Measurements from ENCODE around the gene RCCD1. TPM values are rescaled to one million over a fixed set of nuclear protein-coding genes. Genes with fewer than 3 reads are reported as not detected.

Gene RCCD1
- total RNA-seq, 1 experiment from 2014 or later, result 22.8 TPM

GRCh38 chr15:91007266-91007665 lies 52.6 kb downstream of the RCCD1 start:
- H2BK15ac ChIP-seq (ENCODE audit: low read depth, low read length), result no peak overlapping the region
- H3K56ac ChIP-seq (ENCODE audit: insufficient read length, low read depth, low read length), result no peak overlapping the region
- H3K79me2 ChIP-seq (ENCODE audit: insufficient read depth, low read length), result no peaks in the 10 kb centered on the region
- H3K18ac ChIP-seq (ENCODE audit: insufficient read length, low read depth, low read length), result no peak overlapping the region
- no peak for DNase-seq
- H3K27ac ChIP-seq (ENCODE audit: insufficient read length, low read depth, low read length), result no peak overlapping the region
- no peak overlapping the region for H3K23ac ChIP-seq (ENCODE audit: insufficient read length, low read depth, low read length)
- no peaks in the 10 kb centered on the region for H3K27me3 ChIP-seq (ENCODE audit: insufficient read depth, low read length)
- peaks cover 2% of the 10 kb centered on the region for H4K20me1 ChIP-seq (ENCODE audit: control insufficient read depth, insufficient read depth, insufficient read length)
- H2AFZ ChIP-seq (ENCODE audit: low read length), result no peak overlapping the region
- no peak overlapping the region for H3K14ac ChIP-seq (ENCODE audit: insufficient read depth, low read length)
- H3K79me1 ChIP-seq (ENCODE audit: insufficient read depth, low read depth, low read length, poor library complexity, severe bottlenecking), result no peaks in the 10 kb centered on the region
- H3K4me1 ChIP-seq (ENCODE audit: insufficient read depth, low read length), result no peaks in the 10 kb centered on the region
- H4K8ac ChIP-seq (replicated peaks; ENCODE audit: insufficient read length, low read depth, low read length), result no peak overlapping the region
- H2BK20ac ChIP-seq (ENCODE audit: low read depth, low read length, poor library complexity, severe bottlenecking), result no peak overlapping the region
- no peak overlapping the region for H4K91ac ChIP-seq (ENCODE audit: insufficient read length, low read depth, low read length)
- no peak overlapping the region for H4K5ac ChIP-seq (ENCODE audit: insufficient read length, low read depth, low read length)
- H3K9ac ChIP-seq (ENCODE audit: extremely low read depth, insufficient read length, low read length), result no peak overlapping the region
- no peak overlapping the region for H3K27ac Mint-ChIP-seq
- no peaks in the 10 kb centered on the region for H3K4me1 Mint-ChIP-seq
- H3K36me3 Mint-ChIP-seq (ENCODE audit: insufficient read depth in 1 of 3, low read depth in 3 of 3), result peaks cover 12 to 64% (median 36%) of the 10 kb centered on the region in 3 experiments; a peak in 6 of 7 replicates
- H2BK120ac ChIP-seq (ENCODE audit: low read depth, low read length, poor library complexity, severe bottlenecking), result no peak overlapping the region
- H3K27me3 Mint-ChIP-seq (ENCODE audit: low read depth), result no peaks in the 10 kb centered on the region
- no peak overlapping the region for H2AK5ac ChIP-seq (ENCODE audit: insufficient read length, low read length)
- no peak overlapping the region for H3K4me2 ChIP-seq (ENCODE audit: insufficient read depth, insufficient read length, low read length)
- H3K23me2 ChIP-seq (ENCODE audit: insufficient read length, low read depth, low read length, poor library complexity, severe bottlenecking), result no peaks in the 10 kb centered on the region
- TF ChIP-seq CTCF (conservative IDR thresholded peaks at IDR 0.05), result no peak
- no peak overlapping the region for H3K4me3 Mint-ChIP-seq
- no peak overlapping the region for H2BK12ac ChIP-seq (ENCODE audit: insufficient read length, low read depth, low read length)
- WGBS (ENCODE audit: extremely low coverage, insufficient read length, low lambda C conversion rate), result no CpG with 5 or more reads among the region's 3 CpGs
- H3K9me3 Mint-ChIP-seq, result no peaks in the 10 kb centered on the region
- no peak overlapping the region for H3K4ac ChIP-seq (ENCODE audit: low read depth, low read length)
- no peak overlapping the region for H2BK5ac ChIP-seq (ENCODE audit: insufficient read length, low read length)
- no peaks in the 10 kb centered on the region for H3K9me3 ChIP-seq (ENCODE audit: control insufficient read depth, low read depth, low read length)
- H3T11ph ChIP-seq (ENCODE audit: low read length), result no peak overlapping the region

Other genes starting within 250 kb of the RCCD1 start
- 41.3 and 43.4 TPM in 2 replicates for gene BLM, start 237.5 kb upstream of the RCCD1 start, total RNA-seq (2021)
- gene FURIN, start 86.3 kb upstream of the RCCD1 start, total RNA-seq (2021), result 35.1 and 35.7 TPM in 2 replicates
- gene FES, start 70.4 kb upstream of the RCCD1 start, total RNA-seq (2021), result 6.5 and 6.7 TPM in 2 replicates
- 25.3 and 27.4 TPM in 2 replicates for gene MAN2A2, start 51.6 kb upstream of the RCCD1 start, total RNA-seq (2021)
- gene HDDC3, start 22.3 kb upstream of the RCCD1 start, total RNA-seq (2021), result 13.2 and 13.3 TPM in 2 replicates
- gene UNC45A, start 19.6 kb upstream of the RCCD1 start, total RNA-seq (2021), result 84.3 and 84.6 TPM in 2 replicates
- 70.5 and 75.7 TPM in 2 replicates for gene PRC1, start 39.7 kb downstream of the RCCD1 start, total RNA-seq (2021)
- 16.3 and 21.1 TPM in 2 replicates for gene VPS33B, start 67.7 kb downstream of the RCCD1 start, total RNA-seq (2021)
- gene SV2B, start 145.4 kb downstream of the RCCD1 start, total RNA-seq (2021), result 0.07 TPM in 1 of 2 replicates, not detected in the other

Data from H9 (cell line).